GM23338 (cell line): ENCODE data around the gene INPP4B. TPM values are rescaled to one million over a fixed set of nuclear protein-coding genes. Genes with fewer than 3 reads are reported as not detected.

Experiments used
- ATAC-seq: fragments of 200-7000 bp; cut with Tn5 transposase; 3 replicates; pipeline ENCODE4 v1.9.1; 2020
- DNase-seq: peaks from one replicate; pipeline ENCODE4 v3.0.0-alpha.2; 2015; ENCODE audit warnings: low spot score
- H2AFZ ChIP-seq: fragments of 200-600 bp; sonication (generic); 2 replicates; pipeline ENCODE4 v1.8.0; 2016; ENCODE audit warnings: antibody characterized with exemption, mild to moderate bottlenecking, moderate library complexity
- H3F3A ChIP-seq: fragments of 200-600 bp; sonication (generic); replicated peaks from 2 replicates; pipeline ENCODE4 v1.8.0; 2017; ENCODE audit warnings: antibody characterized with exemption, mixed run types, low read depth
- H3K27ac ChIP-seq: fragments of 200-600 bp; sonication (generic); 2 replicates; pipeline ENCODE4 v1.6.1; 2016; ENCODE audit warnings: low read depth
- H3K27me3 ChIP-seq: fragments of 200-600 bp; sonication (generic); 2 replicates; pipeline ENCODE4 v1.8.0; 2016; ENCODE audit warnings: mild to moderate bottlenecking, mixed run types, moderate library complexity; ENCODE audit not compliant: insufficient read depth
- H3K36me3 ChIP-seq: fragments of 200-600 bp; sonication (generic); 2 replicates; pipeline ENCODE4 v1.8.0; 2016; ENCODE audit warnings: mild to moderate bottlenecking; ENCODE audit not compliant: insufficient read depth
- H3K4me1 ChIP-seq: fragments of 200-600 bp; sonication (generic); 2 replicates; pipeline ENCODE4 v1.8.0; 2016; ENCODE audit warnings: mild to moderate bottlenecking, moderate library complexity; ENCODE audit not compliant: insufficient read depth
- H3K4me2 ChIP-seq: fragments of 200-600 bp; sonication (generic); 2 replicates; pipeline ENCODE4 v1.7.1; 2017; ENCODE audit warnings: mixed run types
- H3K4me3 ChIP-seq: fragments of 200-600 bp; sonication (generic); 2 replicates; pipeline ENCODE4 v1.6.1; 2016; ENCODE audit warnings: mixed run types
- H3K79me2 ChIP-seq: fragments of 200-600 bp; sonication (generic); replicated peaks from 2 replicates; pipeline ENCODE4 v1.8.0; 2017; ENCODE audit warnings: mild to moderate bottlenecking; ENCODE audit not compliant: insufficient read depth
- H3K9me2 ChIP-seq: fragments of 200-600 bp; sonication (generic); 2 replicates; pipeline ENCODE4 v1.8.0; 2017; ENCODE audit not compliant: insufficient read depth
- H4K20me1 ChIP-seq: fragments of 200-600 bp; sonication (generic); replicated peaks from 2 replicates; pipeline ENCODE4 v1.8.0; 2017; ENCODE audit warnings: mild to moderate bottlenecking; ENCODE audit not compliant: insufficient read depth
- H3K27ac Mint-ChIP-seq: 2 replicates; pipeline ENCODE4 v1.8.0; 2020; ENCODE audit warnings: inconsistent platforms, mild to moderate bottlenecking, moderate library complexity, mixed read lengths
- H3K27me3 Mint-ChIP-seq: 3 replicates; pipeline ENCODE4 v1.8.0; 2022; ENCODE audit warnings: low read depth, mild to moderate bottlenecking, moderate library complexity, mixed read lengths, inconsistent platforms; ENCODE audit not compliant: insufficient read depth, poor library complexity
- H3K36me3 Mint-ChIP-seq: 3 replicates; pipeline ENCODE4 v1.8.0; 2021; ENCODE audit warnings: low read depth, mild to moderate bottlenecking, inconsistent platforms, moderate library complexity, mixed read lengths
- H3K4me1 Mint-ChIP-seq: 3 replicates; pipeline ENCODE4 v1.8.0; 2020; ENCODE audit warnings: mild to moderate bottlenecking, inconsistent platforms, mixed read lengths
- H3K4me3 Mint-ChIP-seq: 3 replicates; pipeline ENCODE4 v1.8.0; 2021; ENCODE audit warnings: moderate library complexity, mild to moderate bottlenecking, inconsistent platforms, mixed read lengths
- H3K9me3 Mint-ChIP-seq: 3 replicates; pipeline ENCODE4 v1.8.0; 2020; ENCODE audit warnings: moderate library complexity, mild to moderate bottlenecking, inconsistent platforms, mixed read lengths
- EZH2 ChIP-seq: fragments of 200-600 bp; sonication (generic); IDR thresholded peaks from one replicate; pipeline ENCODE4 v1.8.0; 2017; ENCODE audit warnings: antibody characterized with exemption, mild to moderate bottlenecking, low read depth; ENCODE audit not compliant: unreplicated experiment
- JUNB ChIP-seq: IDR thresholded peaks from one replicate; pipeline ENCODE4 v1.6.1; 2016; ENCODE audit warnings: antibody characterized with exemption; ENCODE audit not compliant: unreplicated experiment
- POLR2AphosphoS5 ChIP-seq: IDR thresholded peaks from 2 replicates; pipeline ENCODE4 v1.6.1; 2016; ENCODE audit warnings: antibody characterized with exemption, low read depth
- STAT1 ChIP-seq: IDR thresholded peaks from one replicate; pipeline ENCODE4 v1.6.1; 2016; ENCODE audit warnings: antibody characterized with exemption; ENCODE audit not compliant: unreplicated experiment
- ZNF114 ChIP-seq: fragments of 250-450 bp; sonication (Bioruptor Pico); IDR thresholded peaks from 2 replicates; pipeline ENCODE4 v1.5.0; 2020; ENCODE audit warnings: mild to moderate bottlenecking, moderate library complexity
- ZNF331 ChIP-seq: fragments of 250-450 bp; sonication (Bioruptor Pico); IDR thresholded peaks from 2 replicates; pipeline ENCODE4 v1.5.0; 2020; ENCODE audit warnings: low read depth, mild to moderate bottlenecking, moderate library complexity
- polyA plus RNA-seq: library from polyadenylated mRNA; unstranded; fragments of >200 nt; fragmentation: Nextera tagmentation; extraction: Ambion mirVana; gene quantifications from 2 replicates; pipeline ENCODE4 v1.2.1, GENCODE V29; 2016
- total RNA-seq: library from RNA; depleted of rRNA; stranded (reverse); fragments of >200 nt; shearing (Covaris generic); gene quantifications from 2 replicates; pipeline ENCODE4 v1.2.3, GENCODE V29; 2014
- TF ChIP-seq, protein P1 (sequence below), 2 experiments: fragments of 200-600 bp in 1 of 2; sonication (generic) in 1 of 2; conservative IDR thresholded peaks; 2 replicates each; pipeline versions ENCODE4 v1.5.1 to v1.6.1; 2016 to 2017; ENCODE audit warnings: antibody characterized with exemption in 2 of 2, low read depth in 2 of 2, mild to moderate bottlenecking in 2 of 2, moderate library complexity in 1 of 2
- TF ChIP-seq, protein P2 (sequence below): fragments of 250-450 bp; sonication (Bioruptor Pico); IDR thresholded peaks from 2 replicates; pipeline ENCODE4 v1.5.0; 2020; ENCODE audit warnings: mild to moderate bottlenecking, moderate library complexity
- TF ChIP-seq, protein P3 (sequence below): IDR thresholded peaks from 2 replicates; pipeline ENCODE4 v1.6.1; 2016; ENCODE audit warnings: antibody characterized with exemption

INPP4B gene
- total and polyA plus RNA-seq, 2 experiments from 2014 or later, result 0.11 to 0.14 TPM

DNA sequence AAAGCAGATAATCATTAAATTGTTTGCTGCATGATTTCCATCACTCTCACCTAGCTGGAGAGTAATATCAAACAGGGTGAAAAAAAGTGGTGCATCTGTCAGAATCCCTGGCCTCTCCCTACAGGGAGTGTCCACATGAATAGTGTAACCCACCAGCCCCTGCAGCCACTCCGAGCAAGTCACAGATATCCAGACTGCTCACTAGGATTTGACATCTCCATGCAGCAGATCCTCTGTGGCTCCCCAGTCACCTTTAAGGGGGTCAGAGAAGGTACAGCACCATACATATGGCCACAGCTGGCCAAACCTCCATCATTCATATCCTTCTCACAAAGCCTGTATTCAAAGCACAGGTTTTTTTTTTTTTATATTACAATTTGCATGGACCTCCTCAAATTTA lies 536.3 kb downstream of the INPP4B start:
- Histone ChIP-seq H3K79me2 (no peaks in the 10 kb centered on the region), H3K36me3 (no peaks in the 10 kb centered on the region), H3K4me2 (no peak overlapping the region), H3F3A (no peaks in the 10 kb centered on the region), H3K9me2 (peaks cover 8% of the 10 kb centered on the region), H3K27me3 (no peaks in the 10 kb centered on the region), H3K4me1 (no peaks in the 10 kb centered on the region), H3K27ac (no peak overlapping the region), H4K20me1 (no peaks in the 10 kb centered on the region), H3K4me3 (no peak overlapping the region), H2AFZ (no peak overlapping the region)
- no peak overlapping the region for H3K27ac Mint-ChIP-seq
- TF ChIP-seq ZNF114 (no peak), STAT1 (no peak), EZH2 (no peak), POLR2AphosphoS5 (no peak), JUNB (no peak), ZNF331 (CRISPR knock-in tag) (no peak)
- TF ChIP-seq, protein P1, sequence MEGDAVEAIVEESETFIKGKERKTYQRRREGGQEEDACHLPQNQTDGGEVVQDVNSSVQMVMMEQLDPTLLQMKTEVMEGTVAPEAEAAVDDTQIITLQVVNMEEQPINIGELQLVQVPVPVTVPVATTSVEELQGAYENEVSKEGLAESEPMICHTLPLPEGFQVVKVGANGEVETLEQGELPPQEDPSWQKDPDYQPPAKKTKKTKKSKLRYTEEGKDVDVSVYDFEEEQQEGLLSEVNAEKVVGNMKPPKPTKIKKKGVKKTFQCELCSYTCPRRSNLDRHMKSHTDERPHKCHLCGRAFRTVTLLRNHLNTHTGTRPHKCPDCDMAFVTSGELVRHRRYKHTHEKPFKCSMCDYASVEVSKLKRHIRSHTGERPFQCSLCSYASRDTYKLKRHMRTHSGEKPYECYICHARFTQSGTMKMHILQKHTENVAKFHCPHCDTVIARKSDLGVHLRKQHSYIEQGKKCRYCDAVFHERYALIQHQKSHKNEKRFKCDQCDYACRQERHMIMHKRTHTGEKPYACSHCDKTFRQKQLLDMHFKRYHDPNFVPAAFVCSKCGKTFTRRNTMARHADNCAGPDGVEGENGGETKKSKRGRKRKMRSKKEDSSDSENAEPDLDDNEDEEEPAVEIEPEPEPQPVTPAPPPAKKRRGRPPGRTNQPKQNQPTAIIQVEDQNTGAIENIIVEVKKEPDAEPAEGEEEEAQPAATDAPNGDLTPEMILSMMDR (conservative IDR thresholded peaks at IDR 0.05; ENCODE audit: low read depth in 2 of 2), result no peak
- TF ChIP-seq, protein P2, sequence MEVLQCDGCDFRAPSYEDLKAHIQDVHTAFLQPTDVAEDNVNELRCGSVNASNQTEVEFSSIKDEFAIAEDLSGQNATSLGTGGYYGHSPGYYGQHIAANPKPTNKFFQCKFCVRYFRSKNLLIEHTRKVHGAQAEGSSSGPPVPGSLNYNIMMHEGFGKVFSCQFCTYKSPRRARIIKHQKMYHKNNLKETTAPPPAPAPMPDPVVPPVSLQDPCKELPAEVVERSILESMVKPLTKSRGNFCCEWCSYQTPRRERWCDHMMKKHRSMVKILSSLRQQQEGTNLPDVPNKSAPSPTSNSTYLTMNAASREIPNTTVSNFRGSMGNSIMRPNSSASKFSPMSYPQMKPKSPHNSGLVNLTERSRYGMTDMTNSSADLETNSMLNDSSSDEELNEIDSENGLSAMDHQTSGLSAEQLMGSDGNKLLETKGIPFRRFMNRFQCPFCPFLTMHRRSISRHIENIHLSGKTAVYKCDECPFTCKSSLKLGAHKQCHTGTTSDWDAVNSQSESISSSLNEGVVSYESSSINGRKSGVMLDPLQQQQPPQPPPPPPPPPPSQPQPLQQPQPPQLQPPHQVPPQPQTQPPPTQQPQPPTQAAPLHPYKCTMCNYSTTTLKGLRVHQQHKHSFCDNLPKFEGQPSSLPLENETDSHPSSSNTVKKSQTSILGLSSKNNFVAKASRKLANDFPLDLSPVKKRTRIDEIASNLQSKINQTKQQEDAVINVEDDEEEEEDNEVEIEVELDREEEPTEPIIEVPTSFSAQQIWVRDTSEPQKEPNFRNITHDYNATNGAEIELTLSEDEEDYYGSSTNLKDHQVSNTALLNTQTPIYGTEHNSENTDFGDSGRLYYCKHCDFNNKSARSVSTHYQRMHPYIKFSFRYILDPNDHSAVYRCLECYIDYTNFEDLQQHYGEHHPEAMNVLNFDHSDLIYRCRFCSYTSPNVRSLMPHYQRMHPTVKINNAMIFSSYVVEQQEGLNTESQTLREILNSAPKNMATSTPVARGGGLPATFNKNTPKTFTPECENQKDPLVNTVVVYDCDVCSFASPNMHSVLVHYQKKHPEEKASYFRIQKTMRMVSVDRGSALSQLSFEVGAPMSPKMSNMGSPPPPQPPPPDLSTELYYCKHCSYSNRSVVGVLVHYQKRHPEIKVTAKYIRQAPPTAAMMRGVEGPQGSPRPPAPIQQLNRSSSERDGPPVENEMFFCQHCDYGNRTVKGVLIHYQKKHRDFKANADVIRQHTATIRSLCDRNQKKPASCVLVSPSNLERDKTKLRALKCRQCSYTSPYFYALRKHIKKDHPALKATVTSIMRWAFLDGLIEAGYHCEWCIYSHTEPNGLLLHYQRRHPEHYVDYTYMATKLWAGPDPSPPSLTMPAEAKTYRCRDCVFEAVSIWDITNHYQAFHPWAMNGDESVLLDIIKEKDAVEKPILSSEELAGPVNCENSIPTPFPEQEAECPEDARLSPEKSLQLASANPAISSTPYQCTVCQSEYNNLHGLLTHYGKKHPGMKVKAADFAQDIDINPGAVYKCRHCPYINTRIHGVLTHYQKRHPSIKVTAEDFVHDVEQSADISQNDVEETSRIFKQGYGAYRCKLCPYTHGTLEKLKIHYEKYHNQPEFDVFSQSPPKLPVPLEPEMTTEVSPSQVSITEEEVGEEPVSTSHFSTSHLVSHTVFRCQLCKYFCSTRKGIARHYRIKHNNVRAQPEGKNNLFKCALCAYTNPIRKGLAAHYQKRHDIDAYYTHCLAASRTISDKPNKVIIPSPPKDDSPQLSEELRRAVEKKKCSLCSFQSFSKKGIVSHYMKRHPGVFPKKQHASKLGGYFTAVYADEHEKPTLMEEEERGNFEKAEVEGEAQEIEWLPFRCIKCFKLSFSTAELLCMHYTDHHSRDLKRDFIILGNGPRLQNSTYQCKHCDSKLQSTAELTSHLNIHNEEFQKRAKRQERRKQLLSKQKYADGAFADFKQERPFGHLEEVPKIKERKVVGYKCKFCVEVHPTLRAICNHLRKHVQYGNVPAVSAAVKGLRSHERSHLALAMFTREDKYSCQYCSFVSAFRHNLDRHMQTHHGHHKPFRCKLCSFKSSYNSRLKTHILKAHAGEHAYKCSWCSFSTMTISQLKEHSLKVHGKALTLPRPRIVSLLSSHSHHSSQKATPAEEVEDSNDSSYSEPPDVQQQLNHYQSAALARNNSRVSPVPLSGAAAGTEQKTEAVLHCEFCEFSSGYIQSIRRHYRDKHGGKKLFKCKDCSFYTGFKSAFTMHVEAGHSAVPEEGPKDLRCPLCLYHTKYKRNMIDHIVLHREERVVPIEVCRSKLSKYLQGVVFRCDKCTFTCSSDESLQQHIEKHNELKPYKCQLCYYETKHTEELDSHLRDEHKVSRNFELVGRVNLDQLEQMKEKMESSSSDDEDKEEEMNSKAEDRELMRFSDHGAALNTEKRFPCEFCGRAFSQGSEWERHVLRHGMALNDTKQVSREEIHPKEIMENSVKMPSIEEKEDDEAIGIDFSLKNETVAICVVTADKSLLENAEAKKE (CRISPR knock-in tag), result no peak
- TF ChIP-seq, protein P3, sequence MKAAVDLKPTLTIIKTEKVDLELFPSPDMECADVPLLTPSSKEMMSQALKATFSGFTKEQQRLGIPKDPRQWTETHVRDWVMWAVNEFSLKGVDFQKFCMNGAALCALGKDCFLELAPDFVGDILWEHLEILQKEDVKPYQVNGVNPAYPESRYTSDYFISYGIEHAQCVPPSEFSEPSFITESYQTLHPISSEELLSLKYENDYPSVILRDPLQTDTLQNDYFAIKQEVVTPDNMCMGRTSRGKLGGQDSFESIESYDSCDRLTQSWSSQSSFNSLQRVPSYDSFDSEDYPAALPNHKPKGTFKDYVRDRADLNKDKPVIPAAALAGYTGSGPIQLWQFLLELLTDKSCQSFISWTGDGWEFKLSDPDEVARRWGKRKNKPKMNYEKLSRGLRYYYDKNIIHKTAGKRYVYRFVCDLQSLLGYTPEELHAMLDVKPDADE, result no peak
- DNase-seq, result no peak
- H3K4me1 Mint-ChIP-seq, result no peaks in the 10 kb centered on the region
- H3K27me3 Mint-ChIP-seq, result no peaks in the 10 kb centered on the region
- H3K4me3 Mint-ChIP-seq, result no peak overlapping the region
- ATAC-seq, result no peak
- H3K9me3 Mint-ChIP-seq, result no peaks in the 10 kb centered on the region
- no peaks in the 10 kb centered on the region for H3K36me3 Mint-ChIP-seq
